HFF-Myc (cell line): Measurements from ENCODE around the gene MYOZ3.
A peak's percentile ranks its signal among the peaks of the same experiment; 100 is the strongest.

Experiments used
- DNase-seq: peaks from one replicate; pipeline ENCODE4 v3.0.0-alpha.2; 2011; ENCODE audit warnings: low read depth; ENCODE audit errors: extremely low read depth
- H3K4me3 ChIP-seq: replicated peaks from 2 replicates; pipeline ENCODE4 v1.5.1; 2011; ENCODE audit warnings: low read depth, mild to moderate bottlenecking, control low read depth, low read length
- TF ChIP-seq, protein P1 (sequence below): IDR thresholded peaks from 2 replicates; pipeline ENCODE4 v1.5.1; 2012; ENCODE audit warnings: mild to moderate bottlenecking, low read depth, low read length, control low read depth; ENCODE audit errors: missing control alignments

Gene MYOZ3

DNA sequence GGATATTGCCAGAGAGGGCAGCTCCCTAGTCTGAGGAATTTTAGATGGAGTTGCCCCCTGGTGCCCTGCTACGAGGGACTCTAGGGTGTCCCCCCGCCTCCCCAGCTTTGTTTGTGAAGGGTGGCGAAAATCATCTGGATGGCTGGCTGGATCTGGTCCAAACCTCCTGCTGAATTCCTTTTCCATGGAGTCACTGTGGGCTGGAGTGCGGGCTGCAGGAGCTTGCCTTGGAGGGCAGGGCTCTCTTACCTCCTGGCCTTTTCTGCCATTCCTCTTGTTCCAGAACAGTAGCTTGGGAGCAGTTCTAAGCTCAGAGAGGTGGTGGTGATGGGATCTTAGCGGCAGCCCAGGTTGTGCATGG lies 18.5 kb upstream of the MYOZ3 start:
- no peak for DNase-seq
- H3K4me3 ChIP-seq: peak overlapping the region; percentile 4; the same call in 1 of the 2 replicates
- TF ChIP-seq, protein P1, sequence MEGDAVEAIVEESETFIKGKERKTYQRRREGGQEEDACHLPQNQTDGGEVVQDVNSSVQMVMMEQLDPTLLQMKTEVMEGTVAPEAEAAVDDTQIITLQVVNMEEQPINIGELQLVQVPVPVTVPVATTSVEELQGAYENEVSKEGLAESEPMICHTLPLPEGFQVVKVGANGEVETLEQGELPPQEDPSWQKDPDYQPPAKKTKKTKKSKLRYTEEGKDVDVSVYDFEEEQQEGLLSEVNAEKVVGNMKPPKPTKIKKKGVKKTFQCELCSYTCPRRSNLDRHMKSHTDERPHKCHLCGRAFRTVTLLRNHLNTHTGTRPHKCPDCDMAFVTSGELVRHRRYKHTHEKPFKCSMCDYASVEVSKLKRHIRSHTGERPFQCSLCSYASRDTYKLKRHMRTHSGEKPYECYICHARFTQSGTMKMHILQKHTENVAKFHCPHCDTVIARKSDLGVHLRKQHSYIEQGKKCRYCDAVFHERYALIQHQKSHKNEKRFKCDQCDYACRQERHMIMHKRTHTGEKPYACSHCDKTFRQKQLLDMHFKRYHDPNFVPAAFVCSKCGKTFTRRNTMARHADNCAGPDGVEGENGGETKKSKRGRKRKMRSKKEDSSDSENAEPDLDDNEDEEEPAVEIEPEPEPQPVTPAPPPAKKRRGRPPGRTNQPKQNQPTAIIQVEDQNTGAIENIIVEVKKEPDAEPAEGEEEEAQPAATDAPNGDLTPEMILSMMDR: no peak

DNA sequence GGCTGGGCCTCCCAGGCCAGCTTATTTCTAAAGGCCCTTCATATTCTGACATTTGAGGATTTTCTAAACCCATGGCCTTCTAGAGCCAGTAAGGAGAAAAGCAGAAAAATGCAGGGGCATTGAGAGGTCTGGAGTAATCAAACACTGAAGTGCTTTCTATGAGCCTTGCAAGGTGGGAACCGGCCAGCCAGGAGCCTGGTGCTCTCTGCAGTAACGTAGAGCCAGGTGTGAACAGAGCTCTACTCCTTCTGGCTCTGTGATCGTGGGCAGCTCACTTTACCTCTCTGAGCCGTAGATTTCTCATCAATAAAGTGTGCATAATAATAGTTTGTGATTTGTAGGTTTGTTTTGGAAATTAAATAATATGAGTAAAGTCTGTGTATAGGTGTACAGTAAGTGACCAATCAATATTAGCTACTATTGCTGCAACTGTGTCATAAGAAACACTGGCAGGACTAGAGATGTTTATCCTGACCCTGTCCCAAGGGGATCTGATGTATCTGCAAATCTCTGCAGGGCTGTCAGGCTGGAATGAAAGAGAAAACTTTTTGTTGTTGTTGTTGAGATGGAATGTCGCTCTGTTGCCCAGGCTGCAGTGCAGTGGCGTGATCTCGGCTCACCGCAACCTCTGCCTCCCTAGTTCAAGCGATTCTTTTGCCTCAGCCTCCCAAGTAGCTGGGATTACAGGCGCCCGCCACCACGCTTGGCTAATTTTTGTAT lies 17.9 kb upstream of the MYOZ3 start:
- no peak for DNase-seq
- peak overlapping the region; percentile 4; the same call in 1 of the 2 replicates for H3K4me3 ChIP-seq
- TF ChIP-seq, protein P1: no peak

DNA sequence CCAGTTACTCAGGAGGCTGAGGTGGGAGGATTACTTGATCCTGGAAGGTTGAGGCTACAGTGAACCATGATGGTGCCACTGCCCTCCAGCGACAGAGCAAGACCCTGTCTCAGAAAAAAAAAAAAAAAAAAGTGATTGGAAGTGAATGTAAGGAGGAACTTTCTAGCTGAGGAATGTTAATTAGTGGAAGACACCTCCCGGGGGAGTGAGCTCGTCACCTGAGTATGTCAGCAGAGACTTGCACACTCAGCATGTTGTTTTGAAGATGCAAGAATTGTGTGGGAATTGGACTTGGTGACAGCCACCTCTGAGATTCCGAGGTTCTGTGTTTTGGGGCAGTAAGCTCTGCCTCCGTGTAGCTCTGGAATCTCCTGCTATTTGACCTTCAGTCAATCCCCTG lies 17.0 kb upstream of the MYOZ3 start:
- TF ChIP-seq, protein P1: no peak
- no peak overlapping the region for H3K4me3 ChIP-seq
- no peak for DNase-seq

DNA sequence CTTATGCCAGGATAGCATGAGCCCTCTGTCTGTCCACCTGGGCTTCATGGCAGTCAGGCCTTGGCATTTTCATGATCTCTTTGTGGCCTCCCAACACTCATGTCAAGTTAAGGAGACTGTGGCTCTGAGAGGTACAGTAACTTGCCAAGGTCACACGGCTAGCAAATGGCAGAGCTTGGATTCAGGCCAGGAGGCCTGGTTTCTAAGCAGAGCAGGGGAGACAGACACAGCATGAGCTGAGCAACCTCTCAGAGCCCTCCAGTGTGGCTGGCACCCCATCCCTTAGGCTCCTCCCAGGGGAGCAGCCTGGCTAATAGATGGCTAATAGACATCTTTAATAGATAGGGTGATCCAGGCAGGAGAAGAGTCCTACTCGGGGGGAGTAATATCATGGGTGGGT lies 16.5 kb upstream of the MYOZ3 start:
- TF ChIP-seq, protein P1: no peak
- DNase-seq: no peak
- no peak overlapping the region for H3K4me3 ChIP-seq

DNA sequence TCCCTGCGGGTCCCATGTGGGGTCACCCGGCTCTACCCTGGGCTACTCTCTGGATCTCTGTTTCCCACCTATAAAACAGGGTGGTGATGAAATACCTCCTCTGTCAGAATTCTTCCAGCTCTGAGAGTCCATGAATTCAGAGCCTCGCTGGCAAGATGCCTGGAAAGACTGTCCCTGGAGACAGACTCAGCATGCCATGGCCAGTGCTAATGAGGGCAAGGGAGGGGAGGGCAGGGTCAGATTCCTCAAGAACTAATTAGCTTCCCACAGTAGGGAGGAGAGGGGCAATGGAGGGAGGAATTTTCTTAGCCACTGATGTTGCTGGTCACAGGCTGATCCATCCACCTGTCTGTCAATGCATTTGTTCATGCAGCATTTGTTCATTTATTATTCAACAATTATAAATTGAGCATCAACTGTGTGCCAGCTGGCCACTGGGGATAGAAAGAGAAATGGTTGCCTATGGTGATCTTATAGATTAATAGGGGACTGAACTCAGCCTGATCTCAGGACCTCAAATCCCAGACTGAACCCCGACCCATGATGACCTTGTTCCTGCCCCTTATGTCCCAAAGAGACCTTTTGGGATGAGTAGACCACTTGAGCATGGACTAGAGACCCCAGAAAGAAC lies 15.9 kb upstream of the MYOZ3 start:
- H3K4me3 ChIP-seq: no peak overlapping the region
- no peak for DNase-seq
- TF ChIP-seq, protein P1: no peak

DNA sequence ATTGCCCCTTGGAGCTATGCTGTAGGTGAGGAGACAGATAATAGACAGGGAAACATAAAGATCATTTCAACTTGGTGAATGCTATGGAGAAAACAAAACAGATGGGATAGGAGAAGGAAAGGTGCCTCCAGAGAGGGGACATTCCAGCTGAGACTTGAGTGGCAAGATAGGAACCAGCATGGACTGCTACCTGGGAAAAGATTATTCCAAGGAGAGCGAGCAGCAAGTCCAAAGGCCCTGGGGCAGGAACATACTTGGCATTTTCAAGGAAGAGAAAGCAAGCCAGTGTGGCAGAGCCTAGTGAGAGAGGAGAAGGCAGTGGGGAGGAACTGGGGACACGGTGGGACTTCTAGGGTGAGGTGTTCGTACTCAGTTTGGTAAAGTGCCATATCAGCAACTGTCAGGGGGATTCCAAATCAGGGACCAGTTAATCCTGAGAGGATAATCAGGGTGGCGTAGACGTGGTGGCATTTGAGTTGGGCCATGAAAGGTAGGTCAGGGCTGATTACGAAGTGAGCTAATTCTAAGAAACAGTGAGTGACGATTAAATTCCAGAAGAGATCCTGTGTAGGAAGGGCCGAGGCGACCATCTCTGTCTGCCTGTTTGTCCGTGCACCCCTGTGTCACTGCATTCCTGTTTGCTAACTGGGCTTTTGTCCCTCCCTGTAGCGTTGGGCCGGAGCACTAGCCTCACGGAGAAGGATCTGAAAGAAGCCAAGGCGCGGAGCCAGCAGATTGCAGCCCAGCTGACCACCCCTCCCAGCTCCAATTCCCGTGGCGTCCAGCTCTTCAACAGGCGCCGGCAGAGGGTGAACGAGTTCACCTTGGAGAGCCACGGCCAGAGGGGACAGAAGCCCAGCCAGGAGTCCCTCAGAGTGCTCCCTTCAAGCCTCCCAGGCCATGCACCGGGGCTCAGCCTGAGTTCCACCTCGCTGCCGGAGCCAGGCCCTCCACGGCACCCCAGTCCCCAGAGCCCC lies 13.5 kb upstream of the MYOZ3 start:
- H3K4me3 ChIP-seq: no peak overlapping the region
- TF ChIP-seq, protein P1: no peak
- no peak for DNase-seq
